NB4 (cell line): Measurements from ENCODE around the gene ITGB4.

Experiments
- CTCF ChIP-seq: IDR thresholded peaks from one replicate; pipeline ENCODE4 v1.5.1; 2012; ENCODE audit warnings: low read depth, low read length
- MYC ChIP-seq: IDR thresholded peaks from 2 replicates; pipeline ENCODE4 v1.6.1; 2011; ENCODE audit warnings: low read depth, low read length
- POLR2A ChIP-seq: IDR thresholded peaks from 2 replicates; pipeline ENCODE4 v1.6.1; 2011; ENCODE audit warnings: mild to moderate bottlenecking; ENCODE audit not compliant: insufficient read length; ENCODE audit errors: extremely low read depth

GRCh38 chr17:75737133-75737962, 16.1 kb downstream of the ITGB4 start:
- TF ChIP-seq POLR2A (no peak), CTCF (no peak), MYC (no peak)
